OCI-LY7 (cell line): Measurements from ENCODE around the gene NUP62. TPM values are rescaled to one million over a fixed set of nuclear protein-coding genes. Genes with fewer than 3 reads are reported as not detected.

Source experiments
- BruUV-seq: library from RNA; stranded (reverse); fragments of 400-500 nt; replicated peaks from 2 replicates; lab custom pipeline; 2021; lab: Mats Ljungman, UMichigan
- CTCF ChIA-PET: fragments of 300-600 bp; sonication (Branson Sonifier 250); formaldehyde crosslinking; loops from one replicate; lab custom pipeline; 2022; ENCODE audit warnings: antibody characterized with exemption; ENCODE audit not compliant: unreplicated experiment; lab: Charles Lee
- POLR2A ChIA-PET: fragments of 300-600 bp; sonication (Branson Sonifier 250); formaldehyde crosslinking; loops from one replicate; lab custom pipeline; 2022; ENCODE audit warnings: antibody characterized with exemption; lab: Charles Lee
- DNase-seq: peaks from one replicate; pipeline ENCODE4 v3.0.0-alpha.2; 2015; ENCODE audit warnings: low spot score
- H2AFZ ChIP-seq: fragments of 200-600 bp; sonication (generic), shearing (Covaris generic); 2 replicates; pipeline ENCODE4 v1.6.1; 2014; ENCODE audit warnings: mild to moderate bottlenecking, antibody characterized with exemption, low read length, moderate library complexity
- H3K27ac ChIP-seq: fragments of 200-600 bp; sonication (generic); 2 replicates; pipeline ENCODE4 v1.5.1; 2014; ENCODE audit warnings: mixed run types, low read depth, mild to moderate bottlenecking, moderate library complexity, low read length, inconsistent platforms; ENCODE audit not compliant: poor library complexity, severe bottlenecking
- H3K36me3 ChIP-seq: fragments of 200-600 bp; sonication (generic); 2 replicates; pipeline ENCODE4 v1.6.1; 2014; ENCODE audit warnings: mild to moderate bottlenecking, antibody characterized with exemption, low read length, moderate library complexity, mixed read lengths; ENCODE audit not compliant: insufficient read depth
- H3K4me1 ChIP-seq: fragments of 200-600 bp; sonication (generic); 2 replicates; pipeline ENCODE4 v1.5.1; 2014; ENCODE audit warnings: mild to moderate bottlenecking, low read length; ENCODE audit not compliant: insufficient read depth, poor library complexity, severe bottlenecking
- H3K4me2 ChIP-seq: fragments of 200-600 bp; sonication (generic); 2 replicates; pipeline ENCODE4 v1.6.1; 2014; ENCODE audit warnings: mild to moderate bottlenecking, low read length
- H3K4me3 ChIP-seq: fragments of 200-600 bp; sonication (generic); 2 replicates; pipeline ENCODE4 v1.5.1; 2014; ENCODE audit warnings: mild to moderate bottlenecking, low read depth, low read length; ENCODE audit not compliant: poor library complexity, severe bottlenecking
- H3K79me2 ChIP-seq: fragments of 200-600 bp; sonication (generic); 2 replicates; pipeline ENCODE4 v1.6.1; 2016; ENCODE audit warnings: low read depth, mild to moderate bottlenecking, low read length, moderate library complexity, mixed read lengths; ENCODE audit not compliant: insufficient read depth
- H3K9me2 ChIP-seq: fragments of 200-600 bp; sonication (generic); 2 replicates; pipeline ENCODE4 v1.6.1; 2016; ENCODE audit warnings: mild to moderate bottlenecking, low read length, mixed read lengths; ENCODE audit not compliant: insufficient read depth
- H3K9me3 ChIP-seq: fragments of 200-600 bp; sonication (generic); 2 replicates; pipeline ENCODE4 v1.6.1; 2014; ENCODE audit warnings: mild to moderate bottlenecking, mixed run types, low read length, mixed read lengths
- H4K20me1 ChIP-seq: fragments of 200-600 bp; sonication (generic); 2 replicates; pipeline ENCODE4 v1.6.1; 2014; ENCODE audit warnings: mild to moderate bottlenecking, antibody characterized with exemption, low read length, moderate library complexity, mixed read lengths; ENCODE audit not compliant: insufficient read depth
- EZH2phosphoT487 ChIP-seq: fragments of 200-600 bp; sonication (generic); IDR thresholded peaks from 2 replicates; pipeline ENCODE4 v1.6.1; 2018; ENCODE audit warnings: low read depth, borderline replicate concordance, mild to moderate bottlenecking, mixed run types, antibody characterized with exemption, low read length, moderate library complexity, mixed read lengths
- intact Hi-C: fragments of 100-400 bp; cut with micrococcal nuclease; formaldehyde crosslinking; loops from one replicate; pipeline ENCODE4 v1.10.0; 2022; ENCODE audit not compliant: unreplicated experiment
- total RNA-seq, 2 experiments: library from RNA; depleted of rRNA in 1 of 2; stranded (reverse); fragments of >200 nt in 1 of 2; shearing (Covaris generic) in 1 of 2; gene quantifications; 2 replicates each; pipeline ENCODE4 v1.2.3, GENCODE V29; 2014 to 2022
- TF ChIP-seq, protein P1 (sequence below): fragments of 200-600 bp; sonication (generic); conservative IDR thresholded peaks from 2 replicates; pipeline ENCODE4 v1.5.1; 2014; ENCODE audit warnings: mild to moderate bottlenecking, antibody characterized with exemption, low read length, moderate library complexity, mixed read lengths

NUP62 gene
- total RNA-seq, 2 experiments from 2014 or later, result 75.6 to 76.3 TPM

DNA sequence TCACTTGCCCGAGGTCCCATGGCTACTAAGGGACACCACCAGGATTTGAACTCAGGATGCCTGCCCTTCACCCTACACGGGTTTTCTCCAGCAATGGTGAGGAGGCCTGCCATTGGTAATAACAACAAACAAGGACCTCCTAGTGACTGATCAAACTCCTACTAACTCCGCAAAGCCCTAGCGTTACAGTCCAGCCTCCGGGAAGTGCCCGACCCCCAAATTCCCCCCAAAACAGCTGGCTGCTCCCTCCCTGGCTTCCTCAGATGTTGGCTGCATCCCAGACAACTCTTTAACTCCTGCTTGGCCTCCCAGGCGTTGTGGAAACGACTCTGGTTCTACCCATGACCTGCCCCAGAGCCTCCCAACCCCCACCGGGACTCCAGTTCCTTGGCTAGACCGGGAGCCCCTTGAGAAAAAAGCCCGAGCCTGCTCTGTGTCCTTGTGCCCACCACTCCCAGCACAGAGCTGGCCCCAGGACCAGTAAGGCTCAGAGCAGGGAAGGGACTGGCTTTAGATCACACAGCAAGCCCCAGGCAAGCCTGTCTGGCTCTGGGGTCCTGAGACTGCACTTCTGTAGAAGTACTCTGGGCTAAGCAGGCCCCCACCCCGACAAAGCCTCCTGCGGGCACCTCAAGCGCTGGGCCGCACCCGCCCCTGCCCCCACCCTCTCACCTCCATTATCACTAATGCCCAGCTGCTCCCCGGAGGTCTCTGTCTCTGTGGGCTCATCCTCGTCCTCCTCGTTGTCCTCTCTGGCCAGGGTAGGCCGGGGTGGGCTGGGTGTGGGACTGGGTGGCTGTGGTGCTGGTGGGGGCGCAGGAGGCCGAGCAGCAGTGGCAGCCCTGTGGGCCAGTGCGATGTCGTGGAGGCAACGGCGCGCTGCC, 56.8 kb downstream of the NUP62 start:
- H3K27ac ChIP-seq, result no peak overlapping the region
- no peak for DNase-seq
- H3K79me2 ChIP-seq, result peaks cover 13% of the 10 kb centered on the region; the same call in 1 of the 2 replicates
- no TSS peak for BruUV-seq
- TF ChIP-seq, protein P1, sequence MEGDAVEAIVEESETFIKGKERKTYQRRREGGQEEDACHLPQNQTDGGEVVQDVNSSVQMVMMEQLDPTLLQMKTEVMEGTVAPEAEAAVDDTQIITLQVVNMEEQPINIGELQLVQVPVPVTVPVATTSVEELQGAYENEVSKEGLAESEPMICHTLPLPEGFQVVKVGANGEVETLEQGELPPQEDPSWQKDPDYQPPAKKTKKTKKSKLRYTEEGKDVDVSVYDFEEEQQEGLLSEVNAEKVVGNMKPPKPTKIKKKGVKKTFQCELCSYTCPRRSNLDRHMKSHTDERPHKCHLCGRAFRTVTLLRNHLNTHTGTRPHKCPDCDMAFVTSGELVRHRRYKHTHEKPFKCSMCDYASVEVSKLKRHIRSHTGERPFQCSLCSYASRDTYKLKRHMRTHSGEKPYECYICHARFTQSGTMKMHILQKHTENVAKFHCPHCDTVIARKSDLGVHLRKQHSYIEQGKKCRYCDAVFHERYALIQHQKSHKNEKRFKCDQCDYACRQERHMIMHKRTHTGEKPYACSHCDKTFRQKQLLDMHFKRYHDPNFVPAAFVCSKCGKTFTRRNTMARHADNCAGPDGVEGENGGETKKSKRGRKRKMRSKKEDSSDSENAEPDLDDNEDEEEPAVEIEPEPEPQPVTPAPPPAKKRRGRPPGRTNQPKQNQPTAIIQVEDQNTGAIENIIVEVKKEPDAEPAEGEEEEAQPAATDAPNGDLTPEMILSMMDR, result no peak
- no peak for TF ChIP-seq EZH2phosphoT487
- no peak overlapping the region for H3K4me3 ChIP-seq
- H3K4me1 ChIP-seq, result peaks cover 43% of the 10 kb centered on the region
- CTCF ChIA-PET, result no interaction called here
- no peaks in the 10 kb centered on the region for H3K9me3 ChIP-seq
- H4K20me1 ChIP-seq, result no peaks in the 10 kb centered on the region
- POLR2A ChIA-PET, result interaction anchor here (0.5 to 0.7 kb wide), 2 partner anchors 56 to 777 kb away, joined by 4 read pairs; no protein-coding TSS in a partner anchor
- H3K4me2 ChIP-seq, result no peak overlapping the region
- no peaks in the 10 kb centered on the region for H3K9me2 ChIP-seq
- H3K36me3 ChIP-seq, result peaks cover 11% of the 10 kb centered on the region; the same call in 1 of the 2 replicates
- intact Hi-C loops, result no loop called here
- no peak overlapping the region for H2AFZ ChIP-seq

DNA sequence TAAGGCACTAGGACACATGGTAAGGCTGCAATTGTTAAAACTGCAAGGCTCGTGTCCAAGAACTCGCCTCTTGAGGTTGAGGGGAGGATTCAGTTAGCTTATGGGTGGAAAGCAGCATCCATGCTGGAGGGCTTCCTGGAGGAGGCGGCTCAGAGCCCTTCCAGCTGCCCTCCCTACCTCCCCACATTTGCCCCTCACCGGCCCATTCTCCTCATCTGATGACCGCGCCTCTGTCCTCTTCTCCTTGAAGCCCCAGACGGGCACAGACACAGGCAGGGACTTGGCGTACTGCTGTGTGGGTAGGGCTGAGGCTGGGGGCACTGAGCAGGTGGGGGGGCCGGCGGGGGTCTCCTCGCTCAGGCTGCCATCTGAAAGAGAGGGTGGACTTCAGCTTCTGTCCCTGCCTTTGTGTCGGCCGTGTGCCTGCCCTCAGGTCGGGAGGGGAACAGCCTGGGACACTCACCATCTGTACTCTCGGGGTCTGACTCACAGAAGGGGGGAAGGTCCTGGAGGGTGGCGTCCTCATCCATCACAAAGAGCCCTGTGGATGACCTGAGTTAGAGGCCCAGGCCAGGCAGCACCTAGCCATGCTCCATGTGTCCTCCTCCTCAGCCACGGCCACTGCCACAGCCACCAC, 57.8 kb downstream of the NUP62 start:
- intact Hi-C loops, result no loop called here
- POLR2A ChIA-PET, result no interaction called here
- peaks cover 45% of the 10 kb centered on the region for H3K4me1 ChIP-seq

More for the DNA sequence above, 57.8 kb downstream of the NUP62 start:
- TF ChIP-seq, protein P1, result no peak
- TF ChIP-seq EZH2phosphoT487, result no peak
- Histone ChIP-seq H3K4me3 (no peak overlapping the region), H2AFZ (no peak overlapping the region), H3K4me2 (no peak overlapping the region), H3K36me3 (peaks cover 11% of the 10 kb centered on the region; the same call in 1 of the 2 replicates), H3K9me2 (no peaks in the 10 kb centered on the region), H4K20me1 (no peaks in the 10 kb centered on the region), H3K79me2 (peaks cover 17% of the 10 kb centered on the region; the same call in 1 of the 2 replicates), H3K27ac (no peak overlapping the region), H3K9me3 (no peaks in the 10 kb centered on the region)
- BruUV-seq, result no TSS peak
- no peak for DNase-seq
- CTCF ChIA-PET, result no interaction called here
